GM10266 (cell line): ENCODE measurements around the gene NELL1.

Source experiments
- DNase-seq: peaks from one replicate; pipeline ENCODE4 v3.0.0; 2012; ENCODE audit errors: extremely low spot score
- CTCF ChIP-seq: IDR thresholded peaks from 2 replicates; pipeline ENCODE4 v1.5.1; 2012; ENCODE audit warnings: mild to moderate bottlenecking, low read depth; ENCODE audit not compliant: control insufficient read depth, insufficient read depth; ENCODE audit errors: missing control alignments

Gene NELL1

GRCh38 chr11:21465920-21466319 lies 796.5 kb downstream of the NELL1 start:
- TF ChIP-seq CTCF: no peak
- no peak for DNase-seq

- TF ChIP-seq CTCF: no peak
- no peak for DNase-seq
Measured at GRCh38 chr11:21470521-21470920, 801.1 kb downstream of the NELL1 start.

GRCh38 chr11:21472261-21472660 lies 802.9 kb downstream of the NELL1 start:
- DNase-seq: no peak
- TF ChIP-seq CTCF: no peak

DNA sequence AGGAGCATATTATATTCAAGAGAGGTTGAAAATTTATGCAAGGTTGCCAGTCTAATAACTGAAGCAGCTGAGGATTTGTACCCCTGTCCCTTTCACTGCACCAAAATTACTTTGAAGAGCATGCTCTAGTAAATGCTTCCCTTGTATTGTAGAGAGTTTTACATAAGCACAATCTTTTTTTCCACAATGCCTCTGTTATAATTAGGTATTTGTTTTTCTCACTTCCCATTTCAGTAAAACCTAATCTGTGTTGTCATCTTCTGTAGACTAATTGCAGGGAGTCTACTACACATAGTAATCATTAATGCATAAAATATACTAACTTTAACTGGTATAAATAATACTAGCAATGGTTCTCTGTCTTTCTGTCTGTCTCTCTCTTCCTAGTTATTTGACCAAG lies 805.1 kb downstream of the NELL1 start:
- DNase-seq: no peak
- no peak for TF ChIP-seq CTCF

GRCh38 chr11:21475276-21475675 lies 805.9 kb downstream of the NELL1 start:
- no peak for TF ChIP-seq CTCF
- no peak for DNase-seq

DNA sequence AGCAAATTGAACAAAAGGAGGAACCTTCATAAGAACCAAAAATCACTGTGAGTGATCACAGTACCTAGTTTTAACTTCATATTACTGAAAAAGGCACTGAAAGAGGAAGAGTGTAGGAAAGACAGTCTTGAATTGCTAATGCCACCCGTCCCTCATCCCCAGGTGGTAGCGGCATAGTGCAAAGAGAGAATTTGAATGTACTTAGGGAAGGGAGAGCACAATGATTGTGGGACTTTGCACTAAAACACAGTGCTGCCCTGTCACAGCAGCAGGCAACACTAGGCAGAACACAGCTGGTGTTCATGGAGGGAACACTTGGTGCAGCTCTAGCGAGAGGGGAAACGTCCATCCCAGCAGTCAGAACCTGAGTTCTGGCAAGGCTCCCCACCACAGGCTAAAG lies 807.2 kb downstream of the NELL1 start:
- DNase-seq: no peak
- no peak for TF ChIP-seq CTCF

DNA sequence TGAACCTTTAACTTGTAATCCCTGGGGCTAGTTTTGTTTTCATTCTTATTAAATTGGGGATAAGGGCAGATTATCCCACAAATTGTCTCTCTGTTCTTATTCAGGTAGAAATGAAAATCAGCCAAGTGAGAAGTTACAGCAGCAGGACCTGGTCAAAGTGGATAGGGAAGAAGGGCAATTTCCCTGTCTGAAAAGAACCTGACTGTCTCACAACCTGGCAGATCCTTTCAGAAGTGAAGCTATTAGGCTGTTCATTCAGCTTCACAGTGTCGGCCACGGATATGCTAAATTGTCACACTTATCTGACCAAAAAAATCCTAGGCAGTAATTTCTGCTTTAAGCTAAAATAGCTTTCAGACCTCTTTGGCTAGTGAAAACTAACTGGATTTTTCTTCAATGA lies 810.9 kb downstream of the NELL1 start:
- DNase-seq: no peak
- TF ChIP-seq CTCF: no peak

DNA sequence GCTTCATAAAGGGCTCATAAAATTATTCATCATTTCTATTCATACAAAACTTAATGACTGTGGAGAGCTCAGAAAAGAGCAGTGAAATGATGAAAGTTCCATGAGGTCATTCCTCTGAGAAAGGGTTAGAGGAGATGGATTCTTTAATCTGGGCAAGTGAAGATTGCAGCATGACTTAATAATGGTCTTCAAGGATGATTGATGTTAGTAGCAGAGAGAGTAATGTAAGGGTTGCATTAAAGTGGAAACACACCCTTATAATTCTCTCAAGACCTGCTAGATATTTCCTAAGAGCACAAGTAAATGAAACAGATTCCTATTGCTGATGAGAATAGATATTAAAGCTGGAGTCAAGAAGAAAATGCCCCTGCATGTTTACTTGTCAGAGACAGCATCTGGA lies 811.9 kb downstream of the NELL1 start:
- no peak for DNase-seq
- TF ChIP-seq CTCF: no peak
